CD4-positive, alpha-beta T cell (primary cell): ENCODE measurements around the gene GAL. TPM values are rescaled to one million over a fixed set of nuclear protein-coding genes. Genes with fewer than 3 reads are reported as not detected.

ENCODE experiments used
- ATAC-seq: fragments of 200-7000 bp; cut with Tn5 transposase; one replicate; pipeline ENCODE4 v1.10.0; 2022; ENCODE audit warnings: mild to moderate bottlenecking; ENCODE audit not compliant: poor library complexity
- CTCF ChIA-PET: fragments of 350-600 bp; sonication (Branson Sonifier 250); formaldehyde crosslinking; loops from one replicate; lab custom pipeline; 2021; ENCODE audit warnings: antibody characterized with exemption, inconsistent platforms; lab: Charles Lee
- POLR2A ChIA-PET: fragments of 350-600 bp; sonication (Branson Sonifier 250); formaldehyde crosslinking; loops from one replicate; lab custom pipeline; 2021; ENCODE audit warnings: antibody characterized with exemption, inconsistent platforms; lab: Charles Lee
- DNase-seq, 14 experiments: peaks; one replicate each; pipeline ENCODE4 v3.0.0-alpha.2; 2013 to 2020; ENCODE audit warnings: mixed read lengths in 2 of 14
- H3K27ac ChIP-seq, 2 donors: one replicate each; pipeline versions ENCODE4 v1.5.1 to v1.7.0; 2013; ENCODE audit warnings: low read length in 2 of 2, low read depth in 1 of 2, mild to moderate bottlenecking in 1 of 2
- H3K27me3 ChIP-seq, 2 experiments: 1 replicate in 1 of 2; 2 replicates in 1 of 2; pipeline versions ENCODE4 v1.6.1 to v1.7.0; 2013; ENCODE audit warnings: low read length in 2 of 2, control low read depth in 1 of 2, mild to moderate bottlenecking in 1 of 2, moderate library complexity in 1 of 2; ENCODE audit not compliant: insufficient read depth in 2 of 2, control insufficient read depth in 1 of 2
- H3K36me3 ChIP-seq: one replicate; pipeline ENCODE4 v1.6.1; 2013; ENCODE audit warnings: low read length, control low read depth; ENCODE audit not compliant: insufficient read depth
- H3K4me1 ChIP-seq: one replicate; pipeline ENCODE4 v1.6.1; 2013; ENCODE audit warnings: low read length, control low read depth; ENCODE audit not compliant: insufficient read depth
- H3K4me3 ChIP-seq: one replicate; pipeline ENCODE4 v1.5.1; 2013; ENCODE audit warnings: mild to moderate bottlenecking, low read length, moderate library complexity
- H3K9me3 ChIP-seq, 2 experiments: 1 replicate in 1 of 2; 2 replicates in 1 of 2; pipeline versions ENCODE4 v1.6.1 to v1.7.0; 2013; ENCODE audit warnings: low read length in 2 of 2, mild to moderate bottlenecking in 2 of 2, control low read depth in 1 of 2, moderate library complexity in 1 of 2; ENCODE audit not compliant: control insufficient read depth in 1 of 2, insufficient read depth in 1 of 2
- H3K27ac Mint-ChIP-seq: one replicate; pipeline ENCODE4 v1.8.0; 2020; ENCODE audit warnings: mixed read lengths
- H3K27me3 Mint-ChIP-seq: one replicate; pipeline ENCODE4 v1.8.0; 2021; ENCODE audit warnings: mixed read lengths
- H3K36me3 Mint-ChIP-seq: one replicate; pipeline ENCODE4 v1.8.0; 2021; ENCODE audit warnings: low read depth, mixed read lengths
- H3K4me1 Mint-ChIP-seq: one replicate; pipeline ENCODE4 v1.8.0; 2021; ENCODE audit warnings: low read depth, mixed read lengths
- H3K4me3 Mint-ChIP-seq: one replicate; pipeline ENCODE4 v1.8.0; 2020; ENCODE audit warnings: mild to moderate bottlenecking, mixed read lengths
- H3K9me3 Mint-ChIP-seq: one replicate; pipeline ENCODE4 v1.8.0; 2020; ENCODE audit warnings: mixed read lengths
- intact Hi-C, 2 experiments: fragments of 100-400 bp; cut with DNase I in 1 of 2; cut with micrococcal nuclease in 1 of 2; formaldehyde crosslinking; loops; one replicate each; pipeline versions ENCODE4 v1.15.1 to v1.9.0; 2023 to 2025; cut with DNase I, micrococcal nuclease
- total RNA-seq, 174 experiments: library from RNA in 2 of 174; stranded (reverse) in 2 of 174; gene quantifications; one replicate each; pipeline ENCODE4 v1.2.3 and lab custom pipeline; 2021 to 2026
- TF ChIP-seq, protein P1 (sequence below): fragments of 200-600 bp; IDR thresholded peaks from one replicate; pipeline ENCODE4 v1.8.0; 2022; ENCODE audit warnings: antibody characterized with exemption, mild to moderate bottlenecking

Gene GAL
- total RNA-seq, 2 experiments from 2014 or later: not detected

GRCh38 chr11:68695531-68695930 lies 11.2 kb downstream of the GAL start:
- Histone ChIP-seq H3K4me3 (no peak overlapping the region), H3K9me3 (peaks cover 7 to 10% of the 10 kb centered on the region in 2 experiments), H3K27me3 (peaks cover 5 to 8% of the 10 kb centered on the region in 2 experiments), H3K4me1 (peaks cover 7% of the 10 kb centered on the region), H3K36me3 (no peaks in the 10 kb centered on the region), H3K27ac (no peak overlapping the region)
- no peak for ATAC-seq
- Mint-ChIP-seq H3K4me1 (peaks cover 10% of the 10 kb centered on the region), H3K27ac (no peak overlapping the region), H3K9me3 (peaks cover 5% of the 10 kb centered on the region), H3K27me3 (peaks cover 9% of the 10 kb centered on the region), H3K4me3 (no peak overlapping the region), H3K36me3 (no peaks in the 10 kb centered on the region)
- intact Hi-C loops: no loop called here
- ChIA-PET POLR2A (interaction anchor here (0.7 kb wide), 1 partner anchor 808 kb away, joined by 3 read pairs; no protein-coding TSS in a partner anchor), CTCF (no interaction called here)
- TF ChIP-seq, protein P1, sequence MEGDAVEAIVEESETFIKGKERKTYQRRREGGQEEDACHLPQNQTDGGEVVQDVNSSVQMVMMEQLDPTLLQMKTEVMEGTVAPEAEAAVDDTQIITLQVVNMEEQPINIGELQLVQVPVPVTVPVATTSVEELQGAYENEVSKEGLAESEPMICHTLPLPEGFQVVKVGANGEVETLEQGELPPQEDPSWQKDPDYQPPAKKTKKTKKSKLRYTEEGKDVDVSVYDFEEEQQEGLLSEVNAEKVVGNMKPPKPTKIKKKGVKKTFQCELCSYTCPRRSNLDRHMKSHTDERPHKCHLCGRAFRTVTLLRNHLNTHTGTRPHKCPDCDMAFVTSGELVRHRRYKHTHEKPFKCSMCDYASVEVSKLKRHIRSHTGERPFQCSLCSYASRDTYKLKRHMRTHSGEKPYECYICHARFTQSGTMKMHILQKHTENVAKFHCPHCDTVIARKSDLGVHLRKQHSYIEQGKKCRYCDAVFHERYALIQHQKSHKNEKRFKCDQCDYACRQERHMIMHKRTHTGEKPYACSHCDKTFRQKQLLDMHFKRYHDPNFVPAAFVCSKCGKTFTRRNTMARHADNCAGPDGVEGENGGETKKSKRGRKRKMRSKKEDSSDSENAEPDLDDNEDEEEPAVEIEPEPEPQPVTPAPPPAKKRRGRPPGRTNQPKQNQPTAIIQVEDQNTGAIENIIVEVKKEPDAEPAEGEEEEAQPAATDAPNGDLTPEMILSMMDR: no peak
- no peak for DNase-seq

GRCh38 chr11:68698993-68699392 lies 14.6 kb downstream of the GAL start:
- TF ChIP-seq, protein P1: no peak
- no peak overlapping the region for H3K27ac Mint-ChIP-seq
- H3K4me1 ChIP-seq: no peaks in the 10 kb centered on the region
- no peak overlapping the region for H3K4me3 ChIP-seq
- H3K36me3 Mint-ChIP-seq: no peaks in the 10 kb centered on the region
- H3K27ac ChIP-seq: no peak overlapping the region
- H3K27me3 Mint-ChIP-seq: peaks cover 19% of the 10 kb centered on the region
- H3K27me3 ChIP-seq: peaks cover 5 to 8% of the 10 kb centered on the region in 2 experiments
- DNase-seq: no peak
- H3K4me3 Mint-ChIP-seq: no peak overlapping the region
- no peaks in the 10 kb centered on the region for H3K4me1 Mint-ChIP-seq
- CTCF ChIA-PET: no interaction called here
- H3K9me3 ChIP-seq: peaks cover 7 to 10% of the 10 kb centered on the region in 2 experiments
- peaks cover 5% of the 10 kb centered on the region for H3K9me3 Mint-ChIP-seq
- intact Hi-C loops: no loop called here
- no peak for ATAC-seq
- POLR2A ChIA-PET: no interaction called here
- no peaks in the 10 kb centered on the region for H3K36me3 ChIP-seq

DNA sequence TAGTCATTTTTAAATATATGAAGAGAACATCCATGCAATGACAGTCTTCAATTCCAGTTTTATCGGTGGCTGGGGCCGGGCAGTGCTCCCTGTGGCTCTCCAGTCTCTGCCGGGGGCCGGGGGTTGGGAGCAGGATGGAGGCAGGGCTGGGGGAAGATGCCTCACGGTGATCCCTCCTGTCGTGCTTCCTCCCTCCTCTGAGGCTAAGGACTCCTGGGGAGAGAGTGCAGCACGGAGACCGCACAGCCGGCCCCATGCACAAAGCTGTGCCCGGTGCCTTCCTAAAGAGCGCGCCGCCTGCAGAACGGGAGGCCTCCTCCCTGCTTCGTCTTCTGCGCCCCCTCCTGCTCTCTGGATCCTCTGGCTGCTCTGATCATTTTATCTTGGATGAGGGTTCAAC lies 20.5 kb downstream of the GAL start:
- Histone ChIP-seq H3K9me3 (no peaks in the 10 kb centered on the region), H3K4me3 (no peak overlapping the region), H3K4me1 (no peaks in the 10 kb centered on the region), H3K27ac (no peak overlapping the region), H3K27me3 (no peaks in the 10 kb centered on the region), H3K36me3 (no peaks in the 10 kb centered on the region)
- H3K27ac Mint-ChIP-seq: no peak overlapping the region
- CTCF ChIA-PET: no interaction called here
- peaks cover 15% of the 10 kb centered on the region for H3K27me3 Mint-ChIP-seq
- H3K4me3 Mint-ChIP-seq: no peak overlapping the region
- DNase-seq: no peak
- H3K9me3 Mint-ChIP-seq: no peaks in the 10 kb centered on the region
- H3K36me3 Mint-ChIP-seq: no peaks in the 10 kb centered on the region
- ATAC-seq: no peak
- POLR2A ChIA-PET: no interaction called here
- no peaks in the 10 kb centered on the region for H3K4me1 Mint-ChIP-seq
- intact Hi-C loops: no loop called here
- TF ChIP-seq, protein P1: no peak
